ENCODE data around the gene FUT3. TPM values are rescaled to one million over a fixed set of nuclear protein-coding genes. Genes with fewer than 3 reads are reported as not detected.
A peak's percentile ranks its signal among the peaks of the same experiment; 100 is the strongest.

FUT3 gene
- total and polyA plus RNA-seq, 9 of the 15 experiments (the other 6 are each of a cell fraction or from before 2014, with no cell fraction given): 0.09 TPM; not detected in 8

DNA sequence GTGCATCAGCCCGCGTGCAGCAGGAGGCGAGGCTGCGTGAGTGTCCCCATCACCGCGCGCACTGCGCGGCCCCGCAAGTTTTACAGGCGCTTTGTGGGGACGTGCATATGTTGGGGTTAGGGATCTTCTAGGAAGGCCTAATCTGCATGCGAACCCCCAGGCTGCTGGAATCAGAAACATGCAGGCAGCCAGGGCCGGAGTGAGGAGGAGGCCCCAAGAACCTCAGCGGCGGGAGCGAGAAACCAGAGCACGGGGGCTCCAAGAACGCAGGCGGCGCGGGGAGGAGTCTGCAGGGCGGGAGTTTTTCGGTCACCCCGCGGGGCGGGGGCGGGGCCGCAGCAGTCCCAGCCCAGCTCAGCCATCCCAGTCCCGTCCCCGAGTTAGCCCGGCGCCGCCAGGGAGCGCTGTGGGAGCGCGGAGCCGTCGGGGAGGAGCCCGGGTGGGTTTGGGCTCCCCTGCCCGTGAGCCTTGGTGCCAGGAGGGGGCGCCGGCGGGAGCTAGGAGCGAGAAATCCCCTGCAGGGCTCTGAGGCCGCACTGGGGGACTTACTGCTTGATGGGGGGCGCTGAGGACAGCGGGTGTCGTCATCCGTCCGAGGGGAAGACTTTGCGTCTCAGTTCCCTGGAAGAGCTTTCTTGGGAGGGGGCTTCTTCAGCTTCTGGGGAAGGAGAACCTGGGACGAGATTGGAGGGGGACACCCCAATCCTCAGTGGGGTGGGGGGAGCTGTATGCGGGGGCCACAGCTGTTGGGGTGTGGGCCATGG lies 47.3 kb downstream of the FUT3 start (continued):
- TF ChIP-seq, protein P1, sequence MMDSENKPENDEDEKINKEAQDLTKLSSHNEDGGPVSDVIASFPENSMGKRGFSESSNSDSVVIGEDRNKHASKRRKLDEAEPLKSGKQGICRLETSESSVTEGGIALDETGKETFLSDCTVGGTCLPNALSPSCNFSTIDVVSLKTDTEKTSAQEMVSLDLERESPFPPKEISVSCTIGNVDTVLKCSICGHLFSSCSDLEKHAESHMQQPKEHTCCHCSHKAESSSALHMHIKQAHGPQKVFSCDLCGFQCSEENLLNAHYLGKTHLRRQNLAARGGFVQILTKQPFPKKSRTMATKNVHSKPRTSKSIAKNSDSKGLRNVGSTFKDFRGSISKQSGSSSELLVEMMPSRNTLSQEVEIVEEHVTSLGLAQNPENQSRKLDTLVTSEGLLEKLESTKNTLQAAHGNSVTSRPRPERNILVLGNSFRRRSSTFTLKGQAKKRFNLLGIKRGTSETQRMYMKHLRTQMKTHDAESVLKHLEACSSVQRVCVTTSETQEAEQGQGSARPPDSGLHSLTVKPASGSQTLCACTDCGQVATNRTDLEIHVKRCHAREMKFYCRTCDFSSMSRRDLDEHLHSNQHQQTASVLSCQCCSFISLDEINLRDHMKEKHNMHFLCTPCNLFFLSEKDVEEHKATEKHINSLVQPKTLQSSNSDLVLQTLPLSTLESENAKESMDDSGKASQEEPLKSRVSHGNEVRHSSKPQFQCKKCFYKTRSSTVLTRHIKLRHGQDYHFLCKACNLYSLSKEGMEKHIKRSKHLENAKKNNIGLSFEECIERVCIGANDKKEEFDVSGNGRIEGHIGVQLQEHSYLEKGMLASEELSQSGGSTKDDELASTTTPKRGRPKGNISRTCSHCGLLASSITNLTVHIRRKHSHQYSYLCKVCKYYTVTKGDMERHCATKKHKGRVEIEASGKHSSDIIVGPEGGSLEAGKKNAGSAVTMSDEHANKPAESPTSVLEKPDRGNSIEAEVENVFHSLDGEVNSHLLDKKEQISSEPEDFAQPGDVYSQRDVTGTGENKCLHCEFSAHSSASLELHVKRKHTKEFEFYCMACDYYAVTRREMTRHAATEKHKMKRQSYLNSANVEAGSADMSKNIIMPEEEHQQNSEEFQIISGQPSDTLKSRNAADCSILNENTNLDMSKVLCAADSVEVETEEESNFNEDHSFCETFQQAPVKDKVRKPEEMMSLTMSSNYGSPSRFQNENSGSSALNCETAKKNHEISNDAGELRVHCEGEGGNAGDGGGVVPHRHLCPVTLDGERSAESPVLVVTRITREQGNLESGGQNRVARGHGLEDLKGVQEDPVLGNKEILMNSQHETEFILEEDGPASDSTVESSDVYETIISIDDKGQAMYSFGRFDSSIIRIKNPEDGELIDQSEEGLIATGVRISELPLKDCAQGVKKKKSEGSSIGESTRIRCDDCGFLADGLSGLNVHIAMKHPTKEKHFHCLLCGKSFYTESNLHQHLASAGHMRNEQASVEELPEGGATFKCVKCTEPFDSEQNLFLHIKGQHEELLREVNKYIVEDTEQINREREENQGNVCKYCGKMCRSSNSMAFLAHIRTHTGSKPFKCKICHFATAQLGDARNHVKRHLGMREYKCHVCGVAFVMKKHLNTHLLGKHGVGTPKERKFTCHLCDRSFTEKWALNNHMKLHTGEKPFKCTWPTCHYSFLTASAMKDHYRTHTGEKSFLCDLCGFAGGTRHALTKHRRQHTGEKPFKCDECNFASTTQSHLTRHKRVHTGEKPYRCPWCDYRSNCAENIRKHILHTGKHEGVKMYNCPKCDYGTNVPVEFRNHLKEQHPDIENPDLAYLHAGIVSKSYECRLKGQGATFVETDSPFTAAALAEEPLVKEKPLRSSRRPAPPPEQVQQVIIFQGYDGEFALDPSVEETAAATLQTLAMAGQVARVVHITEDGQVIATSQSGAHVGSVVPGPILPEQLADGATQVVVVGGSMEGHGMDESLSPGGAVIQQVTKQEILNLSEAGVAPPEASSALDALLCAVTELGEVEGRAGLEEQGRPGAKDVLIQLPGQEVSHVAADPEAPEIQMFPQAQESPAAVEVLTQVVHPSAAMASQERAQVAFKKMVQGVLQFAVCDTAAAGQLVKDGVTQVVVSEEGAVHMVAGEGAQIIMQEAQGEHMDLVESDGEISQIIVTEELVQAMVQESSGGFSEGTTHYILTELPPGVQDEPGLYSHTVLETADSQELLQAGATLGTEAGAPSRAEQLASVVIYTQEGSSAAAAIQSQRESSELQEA (IDR thresholded peaks at IDR 0.05; ENCODE audit: low read depth): no peak
- TF ChIP-seq ARID1B (IDR thresholded peaks at IDR 0.05) (peak; percentile 36; the same call in 1 of the 2 replicates), ZNF324 (CRISPR knock-in tag; IDR thresholded peaks at IDR 0.05) (no peak), HDAC1 (IDR thresholded peaks at IDR 0.05) (peak in 1 of 2 experiments; percentile 43; a peak in 1 of 4 replicates), MED1 (CRISPR knock-in tag; IDR thresholded peaks at IDR 0.05; ENCODE audit: borderline replicate concordance) (no peak), MTA1 (IDR thresholded peaks at IDR 0.05; ENCODE audit: borderline replicate concordance) (no peak), ZNF589 (CRISPR knock-in tag; IDR thresholded peaks at IDR 0.05; ENCODE audit: low read depth) (no peak), TFAM (CRISPR knock-in tag; conservative IDR thresholded peaks at IDR 0.05) (no peak), STAT5A (IDR thresholded peaks at IDR 0.05; ENCODE audit: borderline replicate concordance, low read length) (no peak)
- TF ChIP-seq, protein P2, sequence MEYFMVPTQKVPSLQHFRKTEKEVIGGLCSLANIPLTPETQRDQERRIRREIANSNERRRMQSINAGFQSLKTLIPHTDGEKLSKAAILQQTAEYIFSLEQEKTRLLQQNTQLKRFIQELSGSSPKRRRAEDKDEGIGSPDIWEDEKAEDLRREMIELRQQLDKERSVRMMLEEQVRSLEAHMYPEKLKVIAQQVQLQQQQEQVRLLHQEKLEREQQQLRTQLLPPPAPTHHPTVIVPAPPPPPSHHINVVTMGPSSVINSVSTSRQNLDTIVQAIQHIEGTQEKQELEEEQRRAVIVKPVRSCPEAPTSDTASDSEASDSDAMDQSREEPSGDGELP (CRISPR knock-in tag; IDR thresholded peaks at IDR 0.05; ENCODE audit: borderline replicate concordance): peak; percentile 88
- TF ChIP-seq, protein P3, sequence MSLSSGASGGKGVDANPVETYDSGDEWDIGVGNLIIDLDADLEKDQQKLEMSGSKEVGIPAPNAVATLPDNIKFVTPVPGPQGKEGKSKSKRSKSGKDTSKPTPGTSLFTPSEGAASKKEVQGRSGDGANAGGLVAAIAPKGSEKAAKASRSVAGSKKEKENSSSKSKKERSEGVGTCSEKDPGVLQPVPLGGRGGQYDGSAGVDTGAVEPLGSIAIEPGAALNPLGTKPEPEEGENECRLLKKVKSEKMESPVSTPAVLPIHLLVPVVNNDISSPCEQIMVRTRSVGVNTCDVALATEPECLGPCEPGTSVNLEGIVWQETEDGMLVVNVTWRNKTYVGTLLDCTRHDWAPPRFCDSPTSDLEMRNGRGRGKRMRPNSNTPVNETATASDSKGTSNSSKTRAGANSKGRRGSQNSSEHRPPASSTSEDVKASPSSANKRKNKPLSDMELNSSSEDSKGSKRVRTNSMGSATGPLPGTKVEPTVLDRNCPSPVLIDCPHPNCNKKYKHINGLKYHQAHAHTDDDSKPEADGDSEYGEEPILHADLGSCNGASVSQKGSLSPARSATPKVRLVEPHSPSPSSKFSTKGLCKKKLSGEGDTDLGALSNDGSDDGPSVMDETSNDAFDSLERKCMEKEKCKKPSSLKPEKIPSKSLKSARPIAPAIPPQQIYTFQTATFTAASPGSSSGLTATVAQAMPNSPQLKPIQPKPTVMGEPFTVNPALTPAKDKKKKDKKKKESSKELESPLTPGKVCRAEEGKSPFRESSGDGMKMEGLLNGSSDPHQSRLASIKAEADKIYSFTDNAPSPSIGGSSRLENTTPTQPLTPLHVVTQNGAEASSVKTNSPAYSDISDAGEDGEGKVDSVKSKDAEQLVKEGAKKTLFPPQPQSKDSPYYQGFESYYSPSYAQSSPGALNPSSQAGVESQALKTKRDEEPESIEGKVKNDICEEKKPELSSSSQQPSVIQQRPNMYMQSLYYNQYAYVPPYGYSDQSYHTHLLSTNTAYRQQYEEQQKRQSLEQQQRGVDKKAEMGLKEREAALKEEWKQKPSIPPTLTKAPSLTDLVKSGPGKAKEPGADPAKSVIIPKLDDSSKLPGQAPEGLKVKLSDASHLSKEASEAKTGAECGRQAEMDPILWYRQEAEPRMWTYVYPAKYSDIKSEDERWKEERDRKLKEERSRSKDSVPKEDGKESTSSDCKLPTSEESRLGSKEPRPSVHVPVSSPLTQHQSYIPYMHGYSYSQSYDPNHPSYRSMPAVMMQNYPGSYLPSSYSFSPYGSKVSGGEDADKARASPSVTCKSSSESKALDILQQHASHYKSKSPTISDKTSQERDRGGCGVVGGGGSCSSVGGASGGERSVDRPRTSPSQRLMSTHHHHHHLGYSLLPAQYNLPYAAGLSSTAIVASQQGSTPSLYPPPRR (CRISPR knock-in tag; IDR thresholded peaks at IDR 0.05; ENCODE audit: borderline replicate concordance): peak; percentile 72; the same call in 1 of the 2 replicates
- TF ChIP-seq, protein P4, sequence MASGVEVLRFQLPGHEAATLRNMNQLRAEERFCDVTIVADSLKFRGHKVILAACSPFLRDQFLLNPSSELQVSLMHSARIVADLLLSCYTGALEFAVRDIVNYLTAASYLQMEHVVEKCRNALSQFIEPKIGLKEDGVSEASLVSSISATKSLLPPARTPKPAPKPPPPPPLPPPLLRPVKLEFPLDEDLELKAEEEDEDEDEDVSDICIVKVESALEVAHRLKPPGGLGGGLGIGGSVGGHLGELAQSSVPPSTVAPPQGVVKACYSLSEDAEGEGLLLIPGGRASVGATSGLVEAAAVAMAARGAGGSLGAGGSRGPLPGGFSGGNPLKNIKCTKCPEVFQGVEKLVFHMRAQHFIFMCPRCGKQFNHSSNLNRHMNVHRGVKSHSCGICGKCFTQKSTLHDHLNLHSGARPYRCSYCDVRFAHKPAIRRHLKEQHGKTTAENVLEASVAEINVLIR (CRISPR knock-in tag; IDR thresholded peaks at IDR 0.05): no peak

Data from K562 (cell line).